ENCODE measurements around the gene ITGBL1.

GRCh38 chr13:101449790-101450748 is 2.4 kb upstream of the ITGBL1 start:
- TF ChIP-seq CBX5 (CRISPR knock-in tag; IDR thresholded peaks at IDR 0.05; ENCODE audit: borderline replicate concordance) (no peak), CTCF (CRISPR knock-in tag; IDR thresholded peaks at IDR 0.05) (no peak), CEBPZ (IDR thresholded peaks at IDR 0.05; ENCODE audit: low read length) (no peak), ETV6 (CRISPR knock-in tag; conservative IDR thresholded peaks at IDR 0.05) (no peak)

Data from HepG2 (cell line).